Keratinocyte (primary cell): ENCODE measurements around the gene PLS1.

Source experiments
- EZH2 ChIP-seq: IDR thresholded peaks from one replicate; pipeline ENCODE4 v1.6.1; 2012; ENCODE audit warnings: inconsistent platforms, mild to moderate bottlenecking, low read length, moderate library complexity
- TF ChIP-seq, protein P1 (sequence below), 3 experiments: IDR thresholded peaks in 1 of 3; conservative IDR thresholded peaks in 1 of 3; optimal IDR thresholded peaks in 1 of 3; 2 replicates in 2 of 3; 3 replicates in 1 of 3; pipeline versions ENCODE3 to v1.5.1; 2011; ENCODE audit warnings: low read length in 3 of 3, mild to moderate bottlenecking in 3 of 3, moderate library complexity in 2 of 3, control low read depth in 1 of 3, inconsistent platforms in 1 of 3; ENCODE audit not compliant: insufficient read depth in 2 of 3; ENCODE audit errors: extremely low read depth in 1 of 3

DNA sequence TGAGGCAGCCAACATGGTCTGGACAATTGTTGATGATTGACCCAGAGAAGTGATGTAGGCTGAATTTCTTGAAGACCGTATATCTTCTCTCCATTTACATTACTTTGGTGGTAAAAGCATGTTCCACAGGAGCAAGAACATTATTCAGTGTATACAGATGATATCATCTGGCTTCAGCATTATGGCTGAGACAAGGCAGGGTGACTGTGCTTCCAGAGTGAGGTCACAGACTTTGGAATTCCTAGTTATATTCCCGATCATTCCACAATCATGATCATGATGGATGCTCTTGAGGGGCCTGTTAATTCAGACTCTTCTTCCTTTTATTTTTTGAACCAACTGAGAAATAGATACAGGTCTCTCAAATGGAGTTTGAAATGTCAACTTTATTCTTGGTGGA lies 19.0 kb downstream of the PLS1 start:
- TF ChIP-seq, protein P1, sequence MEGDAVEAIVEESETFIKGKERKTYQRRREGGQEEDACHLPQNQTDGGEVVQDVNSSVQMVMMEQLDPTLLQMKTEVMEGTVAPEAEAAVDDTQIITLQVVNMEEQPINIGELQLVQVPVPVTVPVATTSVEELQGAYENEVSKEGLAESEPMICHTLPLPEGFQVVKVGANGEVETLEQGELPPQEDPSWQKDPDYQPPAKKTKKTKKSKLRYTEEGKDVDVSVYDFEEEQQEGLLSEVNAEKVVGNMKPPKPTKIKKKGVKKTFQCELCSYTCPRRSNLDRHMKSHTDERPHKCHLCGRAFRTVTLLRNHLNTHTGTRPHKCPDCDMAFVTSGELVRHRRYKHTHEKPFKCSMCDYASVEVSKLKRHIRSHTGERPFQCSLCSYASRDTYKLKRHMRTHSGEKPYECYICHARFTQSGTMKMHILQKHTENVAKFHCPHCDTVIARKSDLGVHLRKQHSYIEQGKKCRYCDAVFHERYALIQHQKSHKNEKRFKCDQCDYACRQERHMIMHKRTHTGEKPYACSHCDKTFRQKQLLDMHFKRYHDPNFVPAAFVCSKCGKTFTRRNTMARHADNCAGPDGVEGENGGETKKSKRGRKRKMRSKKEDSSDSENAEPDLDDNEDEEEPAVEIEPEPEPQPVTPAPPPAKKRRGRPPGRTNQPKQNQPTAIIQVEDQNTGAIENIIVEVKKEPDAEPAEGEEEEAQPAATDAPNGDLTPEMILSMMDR (optimal IDR thresholded peaks at IDR 0.05 in 1 of 3, IDR thresholded peaks at IDR 0.05 in 1 of 3, conservative IDR thresholded peaks at IDR 0.05 in 1 of 3; ENCODE audit: extremely low read depth in 1 of 3, insufficient read depth in 2 of 3, low read length in 3 of 3), result no peak
- no peak for TF ChIP-seq EZH2
